RKO (cell line): ENCODE results near the gene SCGB2B2.
"Not testable (repeated sequence)": the region's sequence is repeated elsewhere in the genome, so short reads cannot be mapped to it uniquely, and the experiment has no call there.

Source experiments
- DNase-seq: peaks from one replicate; pipeline ENCODE4 v3.0.0-alpha.2; 2016; ENCODE audit warnings: low spot score

Gene SCGB2B2

DNA sequence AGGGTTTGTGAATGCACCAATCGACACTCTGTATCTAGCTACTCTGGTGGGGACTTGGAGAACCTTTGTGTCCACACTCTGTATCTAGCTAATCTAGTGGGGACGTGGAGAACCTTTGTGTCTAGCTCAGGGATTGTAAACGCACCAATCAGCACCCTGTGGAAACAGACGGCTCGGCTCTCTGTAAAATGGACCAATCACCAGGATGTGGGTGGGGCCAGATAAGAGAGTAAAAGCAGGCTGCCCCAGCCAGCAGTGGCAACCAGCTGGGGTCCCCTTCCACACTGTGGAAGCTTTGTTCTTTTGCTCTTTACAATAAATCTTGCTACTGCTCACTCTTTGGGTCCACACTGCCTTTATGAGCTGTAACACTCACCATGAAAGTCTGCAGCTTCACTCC, 8.3 kb downstream of the SCGB2B2 start:
- not testable (repeated sequence) for DNase-seq

DNA sequence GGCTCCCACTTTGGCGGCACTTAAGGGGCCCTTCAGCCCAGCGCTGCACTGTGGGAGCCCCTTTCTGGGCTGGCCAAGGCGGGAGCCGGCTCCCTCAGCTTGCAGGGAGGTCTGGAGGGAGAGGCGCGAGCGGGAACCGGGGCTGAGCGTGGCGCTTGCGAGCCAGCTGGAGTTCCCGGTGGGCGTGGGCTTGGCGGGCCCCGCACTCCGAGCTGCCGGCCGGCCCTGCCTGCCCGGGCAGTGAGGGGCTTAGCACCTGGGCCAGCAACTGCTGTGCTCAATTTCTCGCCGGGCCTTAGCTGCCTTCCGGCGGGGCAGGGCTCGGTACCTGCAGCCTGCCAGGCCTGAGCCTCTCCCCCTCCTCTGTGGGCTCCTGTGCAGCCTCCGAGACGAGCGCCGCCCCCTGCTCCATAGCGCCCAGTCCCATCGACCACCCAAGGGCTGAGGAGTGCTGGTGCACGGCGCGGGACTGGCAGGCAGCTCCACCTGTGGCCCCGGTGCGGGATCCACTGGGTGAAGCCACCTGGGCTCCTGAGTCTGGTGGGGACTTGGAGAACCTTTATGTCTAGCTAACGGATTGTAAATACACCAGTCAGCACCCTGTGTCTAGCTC, 8.8 kb downstream of the SCGB2B2 start:
- not testable (repeated sequence) for DNase-seq

- no peak for DNase-seq
Measured at GRCh38 chr19:34667349-34668076, 9.4 kb downstream of the SCGB2B2 start.

GRCh38 chr19:34666958-34667265, 10.0 kb downstream of the SCGB2B2 start:
- no peak for DNase-seq

GRCh38 chr19:34666200-34666957, 10.6 kb downstream of the SCGB2B2 start:
- DNase-seq = no peak

GRCh38 chr19:34665275-34665674, 11.7 kb downstream of the SCGB2B2 start:
- not testable (repeated sequence) for DNase-seq

DNA sequence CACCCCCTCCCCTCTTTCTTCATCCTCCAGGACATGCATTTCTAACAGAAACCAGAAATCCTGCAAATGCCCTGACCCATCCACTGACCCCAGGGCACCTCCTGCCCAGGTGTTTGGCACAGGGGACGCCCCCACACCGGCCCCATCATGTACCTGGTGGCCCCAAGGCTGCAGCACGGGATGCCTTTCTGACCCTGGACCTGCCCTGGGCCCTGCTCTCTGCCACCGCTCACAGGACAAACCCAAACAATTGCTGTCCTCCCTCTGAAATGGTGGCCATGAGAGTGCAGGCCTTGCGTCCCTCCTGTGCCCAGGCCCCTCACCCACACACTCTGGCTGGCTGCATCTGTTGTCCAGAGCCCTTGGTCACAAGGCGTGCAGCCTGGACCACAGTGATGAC, 12.1 kb downstream of the SCGB2B2 start:
- no peak for DNase-seq

- DNase-seq = no peak
Measured at GRCh38 chr19:34664168-34664567, 12.8 kb downstream of the SCGB2B2 start.

- peak; percentile 64 for DNase-seq
Measured at GRCh38 chr19:34662919-34663318, 14.0 kb downstream of the SCGB2B2 start.

GRCh38 chr19:34661357-34661756, 15.6 kb downstream of the SCGB2B2 start:
- DNase-seq = no peak

DNA sequence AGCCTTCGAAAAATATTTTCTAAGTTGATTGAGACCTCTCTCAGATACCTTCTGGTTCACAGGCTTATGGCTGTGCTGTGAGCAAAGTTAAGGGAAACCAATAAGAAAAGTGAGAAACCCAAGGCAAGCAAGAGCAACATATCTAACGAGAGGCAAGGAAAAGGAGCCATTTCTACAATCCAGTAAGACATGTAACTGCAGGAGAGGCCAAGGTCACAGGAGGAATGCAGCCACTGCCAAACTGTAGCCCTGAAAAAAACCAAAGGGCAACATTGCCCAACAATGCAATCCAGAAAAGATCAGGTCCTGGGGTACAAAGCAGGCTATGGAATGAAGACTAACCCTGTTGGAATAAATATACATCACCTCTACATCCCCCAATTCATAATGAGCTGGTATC, 21.3 kb downstream of the SCGB2B2 start:
- no peak for DNase-seq

DNA sequence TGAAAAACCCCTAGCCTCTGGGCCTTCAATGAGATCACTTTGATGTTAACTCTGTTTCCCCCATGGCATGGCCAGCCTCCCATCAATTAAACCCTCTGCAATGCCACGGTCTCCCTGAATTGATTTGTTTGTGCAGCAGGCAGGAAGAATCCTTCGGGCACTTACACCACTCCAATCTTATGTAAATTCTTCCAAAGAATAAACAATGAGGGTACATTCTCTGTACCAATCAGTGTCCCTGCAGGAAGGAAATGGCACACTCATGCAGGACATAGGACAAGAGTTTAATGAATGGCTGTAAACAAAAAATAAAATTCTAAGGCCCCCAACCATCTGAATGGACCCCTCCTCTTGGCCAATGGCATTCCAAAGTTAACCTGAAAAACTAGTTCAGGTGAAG, 22.2 kb downstream of the SCGB2B2 start:
- no peak for DNase-seq

- no peak for DNase-seq
Measured at GRCh38 chr19:34651747-34652146, 25.2 kb downstream of the SCGB2B2 start.

GRCh38 chr19:34649886-34650543, 26.9 kb downstream of the SCGB2B2 start:
- no peak for DNase-seq

GRCh38 chr19:34645551-34645950, 31.4 kb downstream of the SCGB2B2 start:
- DNase-seq = no peak

- DNase-seq = no peak
Measured at GRCh38 chr19:34644991-34645461, 31.9 kb downstream of the SCGB2B2 start.

- no peak for DNase-seq
Measured at GRCh38 chr19:34642241-34642640, 34.7 kb downstream of the SCGB2B2 start.

DNA sequence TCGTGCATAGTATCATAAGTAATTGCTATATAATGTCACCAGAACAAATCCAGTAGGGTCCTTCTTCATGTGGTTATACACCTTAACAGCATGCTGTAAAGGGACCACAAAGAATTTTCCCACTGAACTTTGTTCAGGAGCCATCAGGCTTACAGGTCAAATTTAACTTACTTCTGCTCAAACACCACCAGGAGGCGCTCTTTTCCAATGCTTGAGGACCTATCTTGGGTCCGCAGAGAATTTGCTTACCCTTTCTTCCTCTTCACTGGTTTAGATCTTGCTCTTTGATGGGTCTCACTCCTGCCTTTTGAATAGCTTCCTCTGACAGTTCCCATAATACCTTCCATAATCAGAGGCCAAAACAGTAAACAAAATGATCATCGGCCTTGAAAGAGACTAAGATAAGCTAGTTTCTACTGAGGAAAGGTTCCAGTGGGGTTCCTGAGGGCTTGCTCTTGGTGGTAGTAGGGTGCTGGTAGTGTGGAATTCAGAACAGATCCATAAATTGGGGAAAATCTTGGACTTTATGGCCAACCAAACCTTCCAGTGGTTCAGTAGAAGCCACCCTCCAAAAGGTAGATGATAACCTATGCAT, 37.4 kb downstream of the SCGB2B2 start:
- peak; percentile 56 for DNase-seq

- peak; percentile 13 for DNase-seq
Measured at GRCh38 chr19:34633802-34634201, 43.2 kb downstream of the SCGB2B2 start.
